ENCODE results near the gene GFI1. TPM values are rescaled to one million over a fixed set of nuclear protein-coding genes. Genes with fewer than 3 reads are reported as not detected.

The GFI1 gene
- polyA plus RNA-seq, 2 of the 4 experiments (the other 2 are of a cell fraction), result 0.08 to 0.18 TPM

DNA sequence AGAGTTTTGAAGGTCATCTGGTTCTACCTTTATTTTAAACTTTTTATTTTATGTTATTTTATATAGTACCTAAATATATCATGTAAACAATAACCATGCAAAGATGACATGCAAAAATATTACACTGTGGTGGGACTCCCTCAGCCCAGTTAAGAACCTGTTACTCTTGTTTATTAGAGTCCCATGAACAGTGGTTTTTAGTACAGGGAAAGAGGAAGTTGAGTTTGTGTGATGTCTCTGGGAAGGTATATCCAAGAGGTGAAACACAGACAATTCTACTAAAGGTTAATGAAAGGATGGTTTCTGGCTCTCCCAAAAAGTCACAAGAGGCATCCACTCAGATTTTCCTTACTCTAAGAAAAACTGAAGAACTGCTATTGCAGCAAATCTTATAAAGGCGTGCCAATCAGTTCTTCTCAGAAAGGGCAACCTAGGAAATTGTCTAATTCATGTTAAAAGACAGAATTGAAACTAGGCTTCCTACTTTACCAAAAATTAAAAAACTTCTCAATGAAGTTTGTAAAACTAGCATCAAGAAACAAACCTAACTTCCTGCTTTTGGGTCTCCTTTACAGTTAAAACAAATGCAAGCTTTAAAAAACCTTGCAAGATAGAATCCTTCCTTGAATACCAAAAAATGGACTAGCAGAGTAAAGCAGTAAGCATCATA, 19.9 kb downstream of the GFI1 start:
- DNase-seq (ENCODE audit: low read depth in 1 of 2, low spot score in 1 of 2) (no peak), ATAC-seq (no peak), FAIRE-seq (no peak)
- 85% methylated on average over 1 of the region's 1 CpG for WGBS (ENCODE audit: missing lambda C conversion rate)
- Histone ChIP-seq H3K27ac (no peak overlapping the region), H3K9me3 (no peaks in the 10 kb centered on the region), H3K4me2 (no peak overlapping the region), H3K4me1 (no peaks in the 10 kb centered on the region), H3K4me3 (no peak overlapping the region)
- TF ChIP-seq, protein P1, sequence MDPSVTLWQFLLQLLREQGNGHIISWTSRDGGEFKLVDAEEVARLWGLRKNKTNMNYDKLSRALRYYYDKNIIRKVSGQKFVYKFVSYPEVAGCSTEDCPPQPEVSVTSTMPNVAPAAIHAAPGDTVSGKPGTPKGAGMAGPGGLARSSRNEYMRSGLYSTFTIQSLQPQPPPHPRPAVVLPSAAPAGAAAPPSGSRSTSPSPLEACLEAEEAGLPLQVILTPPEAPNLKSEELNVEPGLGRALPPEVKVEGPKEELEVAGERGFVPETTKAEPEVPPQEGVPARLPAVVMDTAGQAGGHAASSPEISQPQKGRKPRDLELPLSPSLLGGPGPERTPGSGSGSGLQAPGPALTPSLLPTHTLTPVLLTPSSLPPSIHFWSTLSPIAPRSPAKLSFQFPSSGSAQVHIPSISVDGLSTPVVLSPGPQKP (IDR thresholded peaks at IDR 0.05; ENCODE audit: low read depth, low read length), result no peak
- TF ChIP-seq, protein P2, sequence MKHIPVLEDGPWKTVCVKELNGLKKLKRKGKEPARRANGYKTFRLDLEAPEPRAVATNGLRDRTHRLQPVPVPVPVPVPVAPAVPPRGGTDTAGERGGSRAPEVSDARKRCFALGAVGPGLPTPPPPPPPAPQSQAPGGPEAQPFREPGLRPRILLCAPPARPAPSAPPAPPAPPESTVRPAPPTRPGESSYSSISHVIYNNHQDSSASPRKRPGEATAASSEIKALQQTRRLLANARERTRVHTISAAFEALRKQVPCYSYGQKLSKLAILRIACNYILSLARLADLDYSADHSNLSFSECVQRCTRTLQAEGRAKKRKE (CRISPR knock-in tag; IDR thresholded peaks at IDR 0.05; ENCODE audit: low read depth), result no peak
- TF ChIP-seq HOXB5 (CRISPR knock-in tag; IDR thresholded peaks at IDR 0.05) (no peak), RFX5 (IDR thresholded peaks at IDR 0.05) (no peak), NR3C1 (IDR thresholded peaks at IDR 0.05) (no peak), HOXA7 (CRISPR knock-in tag; IDR thresholded peaks at IDR 0.05) (no peak), HOXB13 (CRISPR knock-in tag; IDR thresholded peaks at IDR 0.05; ENCODE audit: low read depth) (no peak), TFCP2L1 (CRISPR knock-in tag; IDR thresholded peaks at IDR 0.05) (no peak)
- TF ChIP-seq, protein P3, sequence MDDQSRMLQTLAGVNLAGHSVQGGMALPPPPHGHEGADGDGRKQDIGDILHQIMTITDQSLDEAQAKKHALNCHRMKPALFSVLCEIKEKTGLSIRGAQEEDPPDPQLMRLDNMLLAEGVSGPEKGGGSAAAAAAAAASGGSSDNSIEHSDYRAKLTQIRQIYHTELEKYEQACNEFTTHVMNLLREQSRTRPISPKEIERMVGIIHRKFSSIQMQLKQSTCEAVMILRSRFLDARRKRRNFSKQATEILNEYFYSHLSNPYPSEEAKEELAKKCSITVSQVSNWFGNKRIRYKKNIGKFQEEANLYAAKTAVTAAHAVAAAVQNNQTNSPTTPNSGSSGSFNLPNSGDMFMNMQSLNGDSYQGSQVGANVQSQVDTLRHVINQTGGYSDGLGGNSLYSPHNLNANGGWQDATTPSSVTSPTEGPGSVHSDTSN (IDR thresholded peaks at IDR 0.05), result no peak
- TF ChIP-seq, protein P4, sequence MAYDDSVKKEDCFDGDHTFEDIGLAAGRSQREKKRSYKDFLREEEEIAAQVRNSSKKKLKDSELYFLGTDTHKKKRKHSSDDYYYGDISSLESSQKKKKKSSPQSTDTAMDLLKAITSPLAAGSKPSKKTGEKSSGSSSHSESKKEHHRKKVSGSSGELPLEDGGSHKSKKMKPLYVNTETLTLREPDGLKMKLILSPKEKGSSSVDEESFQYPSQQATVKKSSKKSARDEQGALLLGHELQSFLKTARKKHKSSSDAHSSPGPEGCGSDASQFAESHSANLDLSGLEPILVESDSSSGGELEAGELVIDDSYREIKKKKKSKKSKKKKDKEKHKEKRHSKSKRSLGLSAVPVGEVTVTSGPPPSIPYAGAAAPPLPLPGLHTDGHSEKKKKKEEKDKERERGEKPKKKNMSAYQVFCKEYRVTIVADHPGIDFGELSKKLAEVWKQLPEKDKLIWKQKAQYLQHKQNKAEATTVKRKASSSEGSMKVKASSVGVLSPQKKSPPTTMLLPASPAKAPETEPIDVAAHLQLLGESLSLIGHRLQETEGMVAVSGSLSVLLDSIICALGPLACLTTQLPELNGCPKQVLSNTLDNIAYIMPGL (CRISPR knock-in tag; IDR thresholded peaks at IDR 0.05; ENCODE audit: borderline replicate concordance), result no peak
- POLR2A ChIA-PET, result no interaction called here
- CTCF ChIA-PET, result interaction anchor here (0.6 kb wide), 1 partner anchor 920 kb away, joined by 3 read pairs; no protein-coding TSS in a partner anchor

DNA sequence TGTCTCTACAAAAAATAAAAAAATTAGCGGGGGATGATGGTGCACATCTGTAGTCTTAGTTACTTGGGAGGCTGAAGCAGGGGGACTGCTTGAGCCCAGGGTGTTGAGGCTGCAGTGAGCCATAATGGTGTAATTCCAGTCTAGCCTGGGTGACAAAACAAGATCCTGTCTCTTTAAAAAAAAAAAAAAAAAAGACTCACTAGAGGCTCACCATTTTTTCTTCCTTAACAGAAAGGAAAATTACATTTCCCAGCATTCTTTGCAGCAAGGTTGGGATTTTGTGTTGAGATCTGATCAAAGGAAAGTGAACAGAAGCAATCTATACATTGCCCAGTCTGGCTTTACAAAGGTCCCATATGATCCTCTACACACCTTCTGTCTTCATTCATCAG, 21.5 kb downstream of the GFI1 start:
- no peaks in the 10 kb centered on the region for H3K9me3 ChIP-seq
- DNase-seq (ENCODE audit: low read depth in 1 of 2, low spot score in 1 of 2) (no peak), ATAC-seq (no peak), FAIRE-seq (no peak)
- POLR2A ChIA-PET, result no interaction called here
- H3K4me2 ChIP-seq, result no peak overlapping the region
- TF ChIP-seq RFX5 (IDR thresholded peaks at IDR 0.05) (no peak), EHMT2 (IDR thresholded peaks at IDR 0.05; ENCODE audit: low read depth) (no peak), RARB (CRISPR knock-in tag; IDR thresholded peaks at IDR 0.05) (no peak)
- 90% methylated on average over 1 of the region's 1 CpG for WGBS (ENCODE audit: missing lambda C conversion rate)
- no peaks in the 10 kb centered on the region for H3K4me1 ChIP-seq
- CTCF ChIA-PET, result no interaction called here
- no peak overlapping the region for H3K27ac ChIP-seq
- no peak overlapping the region for H3K4me3 ChIP-seq

DNA sequence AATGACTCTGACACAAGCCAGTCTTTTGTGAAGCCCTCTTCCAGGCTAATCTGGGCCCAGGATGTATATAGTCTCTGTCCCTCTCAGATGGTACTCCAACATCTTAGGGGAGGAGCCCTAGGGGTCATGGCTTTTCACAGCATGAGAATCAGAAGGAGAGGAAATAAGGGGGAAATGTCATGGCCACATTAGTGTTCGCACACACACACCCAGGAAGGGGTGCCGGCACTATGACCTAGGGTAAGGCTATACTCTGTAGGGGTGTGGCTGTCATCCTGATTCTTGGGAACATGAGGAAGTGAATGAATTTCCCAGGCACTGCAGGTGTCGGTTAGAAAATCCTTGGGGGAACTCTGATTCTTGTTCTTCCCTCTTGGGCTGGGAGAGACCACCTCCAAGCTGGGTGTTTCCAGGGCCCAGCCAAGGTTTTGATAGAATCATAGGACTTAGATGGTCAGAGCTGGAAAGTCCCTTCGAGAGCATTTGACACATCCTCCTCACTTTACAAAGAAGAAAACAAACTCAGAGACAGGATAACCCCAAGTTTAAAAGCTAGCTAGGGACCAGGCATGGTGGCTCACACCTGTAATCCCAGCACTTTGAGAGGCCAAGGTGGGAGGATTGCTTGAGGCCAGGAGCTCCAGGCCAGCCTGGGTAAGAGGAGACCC, 22.0 kb downstream of the GFI1 start:
- H3K4me3 ChIP-seq, result no peak overlapping the region
- ChIA-PET POLR2A (no interaction called here), CTCF (no interaction called here)
- ATAC-seq (no peak), FAIRE-seq (no peak), DNase-seq (ENCODE audit: low read depth in 1 of 2, low spot score in 1 of 2) (no peak)
- H3K4me2 ChIP-seq, result no peak overlapping the region
- TF ChIP-seq MYC (IDR thresholded peaks at IDR 0.05; ENCODE audit: borderline replicate concordance, low read length) (no peak), TFCP2L1 (CRISPR knock-in tag; IDR thresholded peaks at IDR 0.05) (no peak), RAD21 (conservative IDR thresholded peaks at IDR 0.05 in 1 of 2, IDR thresholded peaks at IDR 0.05 in 1 of 2) (no peak), RNF2 (IDR thresholded peaks at IDR 0.05; ENCODE audit: borderline replicate concordance, low read depth) (no peak), ZNF302 (CRISPR knock-in tag; IDR thresholded peaks at IDR 0.05) (no peak), POLR2A (IDR thresholded peaks at IDR 0.05; ENCODE audit: low read length) (no peak), HEYL (CRISPR knock-in tag; IDR thresholded peaks at IDR 0.05) (no peak), ZC3H11A (IDR thresholded peaks at IDR 0.05) (no peak)
- TF ChIP-seq, protein P4 (CRISPR knock-in tag; IDR thresholded peaks at IDR 0.05; ENCODE audit: borderline replicate concordance), result no peak
- H3K4me1 ChIP-seq, result no peaks in the 10 kb centered on the region
- no peaks in the 10 kb centered on the region for H3K9me3 ChIP-seq
- 88% methylated on average over 4 of the region's 4 CpGs for WGBS (ENCODE audit: missing lambda C conversion rate)
- H3K27ac ChIP-seq, result no peak overlapping the region

All from A549 (cell line).